NOMO-1 (cell line): Measurements from ENCODE around the gene TNFRSF9.
"Not testable (repeated sequence)": the region's sequence is repeated elsewhere in the genome, so short reads cannot be mapped to it uniquely, and the experiment has no call there.

Experiments used
- DNase-seq, 2 experiments: peaks; one replicate each; lab custom pipeline; 2025; ENCODE audit not compliant: unreplicated experiment in 2 of 2; lab: John Stamatoyannopoulos, UW

Gene TNFRSF9

DNA sequence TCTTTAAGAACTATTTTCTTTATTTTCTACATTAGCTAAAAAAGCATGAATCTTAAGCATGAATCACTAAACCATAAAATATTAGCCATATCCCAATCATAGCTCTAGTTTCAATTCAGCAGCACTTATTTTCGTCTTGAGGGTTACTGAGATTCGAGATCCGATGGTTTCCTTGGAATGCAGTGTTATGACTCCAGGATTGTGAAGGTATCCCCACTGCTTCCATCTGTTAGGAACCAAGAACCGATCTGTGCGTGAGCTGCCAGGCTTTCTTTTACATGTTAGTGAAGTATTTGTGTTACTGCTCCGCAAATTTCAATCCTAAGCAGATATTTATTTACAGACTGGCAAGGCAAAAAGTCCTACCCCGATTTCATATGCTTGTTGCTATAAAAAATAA is 18.8 kb downstream of the TNFRSF9 start:
- no peak for DNase-seq

DNA sequence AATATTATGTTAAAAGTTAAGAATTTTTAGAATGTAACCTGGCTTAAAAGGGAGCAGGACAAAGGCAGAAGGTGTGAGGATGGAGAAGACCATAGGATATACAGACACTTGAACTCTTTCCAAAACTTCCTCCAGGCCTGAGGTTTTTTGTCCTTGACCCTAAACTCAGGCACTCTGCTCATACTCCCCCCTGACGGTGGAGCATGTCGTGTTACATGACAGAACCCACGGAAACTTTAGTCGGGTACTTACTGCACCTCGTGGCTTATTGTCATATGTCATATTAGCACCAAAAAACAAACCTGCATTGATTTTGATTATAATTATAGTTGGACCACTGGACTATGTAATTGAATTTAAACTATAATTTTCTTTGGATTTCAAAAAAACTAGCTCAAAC is 20.8 kb downstream of the TNFRSF9 start:
- no peak for DNase-seq

DNA sequence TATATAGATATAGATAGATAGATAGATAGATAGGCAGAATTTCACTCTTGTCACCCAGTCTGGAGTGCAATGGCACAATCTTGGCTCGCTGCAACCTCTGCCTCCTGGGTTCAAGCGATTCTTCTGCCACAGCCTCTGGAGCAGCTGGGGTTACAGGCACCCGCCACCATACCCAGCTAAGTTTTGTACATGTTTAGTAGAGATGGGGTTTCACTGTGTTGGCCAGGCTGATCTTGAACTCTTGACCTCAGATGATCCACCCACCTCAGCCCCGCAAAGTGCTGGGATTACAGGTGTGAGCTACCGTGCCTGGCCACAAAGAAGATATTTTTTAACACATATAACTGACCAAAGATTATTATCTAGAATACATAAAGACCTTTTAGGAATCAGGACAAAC is 22.7 kb downstream of the TNFRSF9 start:
- DNase-seq, result not testable (repeated sequence)

DNA sequence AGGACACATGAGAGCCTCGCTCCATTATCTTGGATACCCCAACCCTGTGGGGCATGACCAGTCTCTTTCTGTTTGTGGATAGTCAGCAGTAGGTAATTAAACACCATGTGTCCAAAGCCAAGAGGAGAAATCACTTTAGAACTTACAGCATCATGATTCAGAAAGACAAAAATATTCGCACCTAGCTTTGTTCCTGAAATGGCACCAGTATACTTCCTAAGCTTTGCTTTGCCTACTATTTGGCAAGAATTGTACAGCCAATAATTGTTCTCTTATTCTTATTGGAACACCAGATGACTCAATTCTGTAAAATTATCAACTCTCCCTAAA is 24.2 kb downstream of the TNFRSF9 start:
- DNase-seq, result no peak

DNA sequence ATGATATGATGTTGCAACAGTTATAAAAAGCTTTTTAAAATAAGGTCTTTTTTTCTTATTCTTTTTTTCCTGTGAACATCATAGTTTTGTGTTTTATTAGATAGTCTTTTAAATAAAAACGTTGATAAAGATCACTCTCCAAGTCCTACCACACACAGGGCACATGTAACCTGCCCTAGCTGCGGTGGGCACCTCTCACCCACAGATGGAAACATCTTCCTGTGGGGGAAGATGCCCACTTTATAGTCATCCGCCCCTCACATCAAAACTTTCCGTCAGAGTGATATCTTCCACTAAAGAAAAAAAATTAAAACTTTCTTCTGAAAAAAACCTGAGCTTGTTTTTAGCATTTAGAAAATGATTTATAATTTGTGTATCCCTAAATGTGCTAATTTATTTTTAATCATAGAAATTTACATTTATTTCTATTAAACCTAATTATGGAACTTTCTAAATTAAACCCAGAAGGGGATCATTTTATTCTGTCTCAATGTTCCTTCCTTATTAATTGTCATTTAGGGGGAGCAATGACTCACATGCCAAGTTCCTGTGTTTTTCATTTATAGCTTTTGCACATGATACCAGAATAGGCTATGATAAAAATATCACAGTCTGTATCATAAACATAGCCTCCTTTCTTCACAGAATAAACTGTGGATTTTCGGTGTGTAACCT is 24.7 kb downstream of the TNFRSF9 start:
- DNase-seq, result no peak

DNA sequence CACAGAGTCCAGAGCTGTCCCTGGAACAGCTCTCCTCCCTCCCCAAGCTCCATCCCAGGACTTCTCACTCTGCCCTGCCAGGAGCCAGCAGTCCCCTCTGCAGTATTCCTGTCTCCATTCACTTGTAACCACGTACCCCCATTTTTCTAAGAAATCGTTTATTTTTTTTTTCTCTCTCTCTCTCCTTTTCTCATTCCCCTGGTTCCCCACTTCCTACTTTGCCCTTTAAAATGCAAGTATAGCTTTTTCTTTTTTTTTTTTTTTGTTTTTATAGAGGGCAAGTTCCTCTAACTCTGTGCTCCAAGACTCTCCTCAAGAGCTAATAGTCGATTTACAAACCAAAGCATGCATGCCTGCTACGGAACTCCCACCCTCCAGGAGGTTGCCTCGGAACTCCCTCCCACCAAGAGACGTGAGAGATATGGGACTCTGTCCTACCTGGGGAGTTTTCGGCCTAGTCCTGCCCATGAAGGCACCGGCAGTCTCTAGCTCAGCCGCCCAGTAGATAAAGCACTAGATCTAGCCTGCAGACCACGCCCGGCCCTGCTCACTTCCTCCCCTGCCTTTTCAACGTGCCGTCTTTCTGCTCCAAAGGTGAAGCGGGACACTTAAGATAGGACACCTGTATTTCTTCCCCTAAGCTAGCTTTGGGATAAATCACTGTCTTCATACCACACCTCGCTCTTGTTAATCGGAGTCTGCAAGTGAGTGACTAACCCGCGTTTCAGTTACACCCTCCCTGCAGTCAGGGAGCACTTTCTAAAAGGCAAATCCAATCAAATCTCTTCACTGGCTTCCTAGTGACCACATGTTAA is 27.7 kb downstream of the TNFRSF9 start:
- DNase-seq, result peak; percentile 47 to 53

DNA sequence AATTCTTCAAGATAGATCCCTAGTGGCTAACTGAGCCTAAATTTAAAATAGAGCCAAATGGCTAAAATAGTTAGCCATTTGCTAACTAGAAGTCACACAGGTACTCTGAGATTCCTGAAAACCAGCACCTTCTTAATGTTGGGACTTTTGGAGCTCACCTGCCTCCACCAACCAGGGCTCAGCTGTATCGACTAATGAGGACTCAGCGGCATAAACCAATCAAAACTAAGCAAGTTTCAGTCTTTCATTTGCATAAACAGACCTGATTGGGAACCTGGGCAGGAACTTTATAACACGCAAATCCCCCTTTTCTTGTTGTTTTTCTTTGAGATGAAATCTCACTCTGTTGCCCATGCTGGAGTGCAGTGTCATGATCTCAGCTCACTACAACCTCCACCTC is 28.5 kb downstream of the TNFRSF9 start:
- DNase-seq, result no peak

DNA sequence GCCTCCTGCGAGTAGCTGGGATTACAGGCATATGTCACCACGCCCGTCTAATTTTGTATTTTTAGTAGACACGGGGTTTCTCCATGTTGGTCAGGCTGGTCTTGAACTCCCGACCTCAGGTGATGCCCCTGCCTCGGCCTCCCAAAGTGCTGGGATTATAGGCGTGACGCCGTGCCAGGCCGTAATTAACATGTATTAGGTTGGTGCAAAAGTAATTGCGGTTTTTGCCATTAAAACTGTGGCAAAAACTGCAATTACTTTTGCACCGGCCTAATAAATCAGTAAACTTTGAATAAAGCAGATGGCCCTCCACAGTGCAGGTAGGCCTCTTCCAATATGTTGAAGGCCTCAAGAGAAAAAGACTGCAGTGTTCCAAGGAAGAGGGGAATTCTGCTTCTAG is 35.4 kb downstream of the TNFRSF9 start:
- no peak for DNase-seq

DNA sequence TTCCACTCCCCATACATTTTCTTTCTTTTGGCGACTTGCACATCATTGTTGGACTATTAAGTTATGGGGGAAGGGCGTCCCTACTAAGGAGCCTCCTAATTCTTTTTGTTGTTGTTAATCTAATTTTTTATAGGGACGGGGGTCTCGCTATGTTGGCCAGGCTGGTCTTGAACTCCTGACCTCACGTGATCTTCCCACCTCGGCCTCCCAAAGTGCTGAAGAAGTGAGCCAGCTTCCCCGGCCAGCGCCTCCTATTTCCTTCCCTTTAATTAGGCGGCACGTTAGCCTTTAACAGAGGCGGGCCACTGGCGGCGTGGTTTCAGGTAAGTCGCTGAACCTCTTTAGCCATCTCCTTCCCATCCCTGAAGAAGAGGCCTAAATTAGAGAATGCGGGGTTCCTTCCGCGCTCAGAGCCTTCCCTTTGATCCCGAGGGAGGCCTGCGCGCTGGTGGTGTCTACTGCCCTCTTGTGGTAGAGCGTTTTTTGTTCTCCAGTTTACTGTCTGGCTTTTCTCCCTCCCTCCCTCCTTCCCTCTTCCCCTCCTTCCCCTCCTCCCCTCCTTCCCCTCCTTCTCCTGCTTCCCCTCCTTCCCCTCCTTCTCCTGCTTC is 38.1 kb downstream of the TNFRSF9 start:
- peak; percentile 47 to 54 for DNase-seq

DNA sequence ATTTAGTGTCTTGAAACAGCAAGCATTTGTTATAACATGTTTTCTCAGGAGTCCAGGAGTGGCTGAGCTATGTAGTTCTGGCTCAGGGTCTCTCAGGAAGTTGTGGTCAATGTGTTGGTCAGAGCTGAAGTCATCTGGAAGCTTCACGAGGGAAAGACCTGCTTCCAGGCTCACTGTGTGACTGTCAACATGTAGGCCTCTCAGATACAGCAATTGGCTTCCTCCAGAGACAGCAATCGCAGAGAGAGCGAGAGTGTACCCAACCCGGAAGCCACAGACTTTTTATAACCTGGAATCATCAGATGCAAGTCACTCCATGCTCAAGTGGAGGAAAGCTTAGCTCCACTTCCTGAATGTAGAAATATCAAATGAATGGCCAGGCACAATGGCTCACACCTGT is 40.9 kb downstream of the TNFRSF9 start:
- DNase-seq, result peak; percentile 24 to 25

DNA sequence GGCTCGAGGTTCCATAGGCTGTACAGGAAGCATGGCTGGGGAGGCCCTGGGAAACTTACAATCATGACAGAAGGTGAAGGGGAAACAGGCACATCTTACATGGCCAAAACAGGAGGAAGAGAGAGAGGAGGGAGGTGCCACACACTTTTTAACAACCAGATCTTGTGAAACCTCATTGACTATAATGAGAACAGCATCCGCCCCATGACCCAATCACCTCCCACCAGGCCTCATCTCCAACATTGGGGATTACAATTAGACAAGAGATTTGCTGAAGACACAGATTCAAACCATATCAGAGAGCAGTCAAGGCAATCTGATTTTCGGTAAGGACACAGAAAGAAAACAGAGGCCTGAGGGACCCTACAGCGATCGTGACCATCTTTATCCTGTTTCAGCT is 41.7 kb downstream of the TNFRSF9 start:
- no peak for DNase-seq

DNA sequence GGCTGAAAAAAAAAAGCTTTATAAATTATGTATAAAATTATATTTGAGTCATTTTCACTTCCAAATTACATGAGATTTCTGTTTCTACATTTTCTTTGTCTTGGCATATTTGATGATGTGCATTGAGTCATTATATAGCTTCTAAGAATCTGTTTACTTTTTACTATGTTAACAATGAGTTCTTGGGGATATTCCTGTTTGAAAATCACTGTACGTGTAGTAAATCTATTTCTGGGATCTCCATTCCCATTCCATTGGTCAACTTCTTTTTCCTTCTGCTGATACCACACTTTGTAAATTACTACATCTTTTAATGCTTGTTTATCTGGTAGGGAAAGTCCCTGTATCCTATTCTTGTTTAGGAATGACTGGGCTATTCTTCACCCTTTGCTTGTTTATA is 43.6 kb downstream of the TNFRSF9 start:
- DNase-seq, result no peak

DNA sequence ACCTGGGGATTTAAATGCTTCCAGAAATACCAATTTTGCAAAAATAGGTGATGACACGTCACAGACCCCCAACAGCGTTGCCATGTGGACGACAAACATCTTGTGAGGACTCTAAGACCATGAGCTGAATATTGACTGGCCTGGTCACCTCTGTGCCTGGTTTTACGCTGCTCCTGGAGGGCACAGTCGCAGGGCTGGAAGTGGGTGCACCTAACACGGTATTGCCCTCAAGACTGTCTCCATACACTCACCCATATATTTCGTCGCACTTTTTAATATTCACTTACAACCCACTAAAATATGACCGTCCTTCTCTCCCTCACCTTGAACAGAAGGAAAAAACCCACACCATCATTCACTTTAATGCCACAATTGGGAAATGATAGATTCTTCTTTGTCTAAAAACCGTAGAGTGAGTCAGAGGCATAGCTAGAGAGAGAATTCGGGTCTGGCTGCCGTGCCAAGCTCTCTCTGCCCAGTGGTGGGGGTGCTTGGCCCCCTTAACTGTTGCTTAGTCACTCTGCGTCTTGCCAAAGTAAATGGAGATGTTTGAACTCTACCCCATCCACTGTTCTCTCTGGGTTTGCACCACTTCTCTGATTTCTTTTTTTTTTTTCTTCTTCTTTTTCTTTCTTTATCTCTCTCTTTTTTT is 47.0 kb downstream of the TNFRSF9 start:
- DNase-seq, result no peak

DNA sequence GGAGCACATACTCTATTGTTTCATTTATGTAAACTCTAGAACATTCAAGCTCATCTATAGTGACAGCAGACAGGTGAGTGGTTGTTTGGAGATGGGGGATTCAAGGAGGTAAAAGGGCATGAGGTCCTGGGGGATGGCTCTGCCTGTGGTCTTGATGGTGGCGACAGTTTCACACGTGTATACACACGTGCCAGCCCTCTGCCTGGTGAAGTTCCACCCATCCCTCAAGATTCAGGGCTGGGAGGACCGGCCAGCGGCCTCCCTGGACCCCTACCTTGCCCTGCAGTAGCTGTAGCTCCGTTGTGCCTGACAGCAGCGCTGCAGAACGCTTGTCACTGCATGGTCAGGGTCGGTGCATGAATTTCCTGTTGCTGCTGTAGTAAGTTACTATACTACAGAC is 48.8 kb downstream of the TNFRSF9 start:
- DNase-seq, result no peak

DNA sequence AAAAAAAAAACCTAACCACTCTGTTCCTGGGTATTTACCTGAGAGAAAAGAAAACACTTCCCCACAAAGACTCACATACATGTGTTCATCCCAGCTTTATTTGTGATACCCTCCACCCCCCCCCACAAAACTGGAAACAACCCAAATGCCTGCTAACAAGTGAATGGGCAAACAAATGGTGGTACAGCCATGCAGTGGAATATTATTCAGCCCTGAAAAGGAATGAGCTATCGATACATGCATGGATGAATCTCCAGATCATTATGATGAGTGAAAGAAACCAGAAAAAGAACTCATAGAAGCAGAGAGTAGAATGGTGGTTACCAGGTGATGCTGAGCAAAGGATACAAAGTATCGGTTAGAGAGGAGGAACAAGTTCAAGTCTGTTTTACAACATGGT is 49.8 kb downstream of the TNFRSF9 start:
- DNase-seq, result no peak

DNA sequence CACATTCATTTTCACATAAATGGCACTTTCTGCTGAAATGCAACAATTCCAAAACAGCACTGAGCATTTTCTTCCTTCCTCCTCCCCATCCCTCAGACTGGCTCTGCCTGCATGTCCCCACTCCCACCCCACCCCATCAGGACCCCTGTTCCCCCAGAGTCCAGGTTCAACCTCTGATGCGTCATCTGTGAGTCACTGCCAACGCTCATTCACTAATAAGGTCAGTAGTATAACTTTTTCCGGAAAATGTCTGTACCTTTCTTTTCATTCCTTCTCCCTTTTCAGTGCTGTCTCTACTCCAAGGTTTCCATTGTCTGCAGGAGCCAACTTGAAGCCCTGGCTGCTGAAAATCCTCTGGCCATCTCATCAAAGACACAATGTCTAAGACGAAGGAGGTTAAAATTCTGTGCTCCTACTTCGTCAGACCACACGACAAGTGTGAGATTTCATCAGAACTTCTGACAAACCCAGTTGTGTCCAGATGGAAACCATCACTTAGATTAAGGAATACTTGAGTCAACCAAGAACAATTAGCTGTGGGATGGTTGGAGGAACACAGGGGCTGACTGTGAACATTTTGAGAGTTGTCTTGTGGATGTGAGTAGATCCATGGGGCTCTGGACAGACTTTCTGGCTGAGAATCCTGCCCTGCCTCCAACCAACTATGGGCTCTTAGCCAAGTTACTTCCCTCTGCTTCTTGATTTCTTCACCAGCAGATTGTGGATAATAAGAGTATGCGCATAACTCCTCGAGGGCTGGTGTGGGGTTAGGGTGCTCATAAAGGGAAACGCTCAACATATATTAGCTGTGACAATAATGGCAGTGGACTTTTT is 52.2 kb downstream of the TNFRSF9 start:
- DNase-seq, result no peak

DNA sequence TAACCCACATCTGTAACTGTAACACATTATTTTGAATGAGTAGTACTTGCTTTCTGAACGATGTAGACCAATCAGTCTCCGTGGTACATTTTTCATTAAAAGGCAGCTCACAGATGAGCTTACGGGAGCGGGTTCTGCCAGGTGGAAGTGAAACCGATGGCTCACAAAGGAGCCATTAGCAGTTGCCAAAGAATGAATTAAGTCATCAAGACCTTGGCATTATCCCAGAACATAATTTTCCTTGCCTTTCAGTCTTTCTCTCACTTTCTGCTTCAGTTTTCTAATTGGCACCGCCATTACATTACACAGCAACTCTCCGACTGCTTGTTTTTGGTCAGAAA is 54.3 kb downstream of the TNFRSF9 start:
- peak; percentile 76 to 85 for DNase-seq

DNA sequence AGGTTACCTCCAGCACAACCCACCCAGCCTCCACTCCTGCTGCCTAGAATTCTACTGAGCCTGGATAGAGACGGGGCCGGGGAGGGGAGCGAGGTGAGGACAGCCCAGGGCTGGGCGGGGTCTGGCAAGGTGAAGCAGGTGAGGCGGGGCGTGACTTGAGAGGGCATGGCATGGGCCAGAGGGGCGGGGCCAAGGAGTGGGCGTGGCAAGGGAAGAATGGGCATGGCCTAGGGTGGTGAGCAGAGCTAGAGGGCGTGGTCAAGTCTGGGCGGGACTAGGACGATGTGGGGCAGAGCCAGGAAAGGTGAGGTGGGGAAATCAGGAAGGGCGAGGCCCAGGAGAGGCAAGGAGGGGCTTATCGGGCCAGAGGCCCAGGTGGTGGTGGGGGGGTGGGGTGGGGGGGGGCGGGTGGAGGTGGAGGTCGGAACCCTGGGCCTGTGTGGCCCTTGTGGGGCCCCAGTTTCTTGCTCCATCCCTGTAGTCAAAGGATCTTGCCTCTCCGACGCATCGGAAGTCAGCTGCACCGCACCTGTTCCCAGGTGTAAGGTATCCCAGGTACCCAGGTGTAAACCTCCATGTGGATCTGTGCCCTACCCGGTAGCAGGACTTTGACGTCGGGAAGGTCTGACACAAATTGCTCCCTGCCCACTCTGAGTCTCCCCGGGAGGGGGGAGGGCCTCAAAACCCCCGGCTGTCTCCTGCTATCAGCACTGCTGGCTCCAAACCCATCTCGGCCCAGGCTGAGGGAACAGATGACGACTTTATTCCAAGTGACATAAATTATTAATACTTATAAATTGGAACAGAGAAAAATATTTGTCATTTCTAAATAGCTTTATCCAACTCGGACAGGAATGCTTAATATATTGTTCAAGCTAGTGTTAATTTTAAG is 54.9 kb downstream of the TNFRSF9 start:
- no peak for DNase-seq

DNA sequence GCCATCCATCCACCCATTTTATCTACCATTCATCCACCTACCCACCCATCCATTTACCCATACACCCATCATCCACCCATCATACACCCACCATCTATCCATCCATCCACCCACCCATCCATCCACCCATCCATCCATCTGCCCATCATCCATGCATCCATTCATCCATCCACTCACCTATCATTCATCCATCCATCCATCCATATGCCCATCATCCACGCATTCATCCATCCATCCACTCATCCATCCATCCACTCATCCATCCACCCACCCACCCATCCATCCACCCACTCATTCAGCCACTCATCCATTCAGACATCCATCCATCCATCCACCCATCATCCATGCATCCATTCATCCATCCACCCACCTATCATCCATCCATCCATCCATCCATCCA is 55.9 kb downstream of the TNFRSF9 start:
- DNase-seq, result no peak

DNA sequence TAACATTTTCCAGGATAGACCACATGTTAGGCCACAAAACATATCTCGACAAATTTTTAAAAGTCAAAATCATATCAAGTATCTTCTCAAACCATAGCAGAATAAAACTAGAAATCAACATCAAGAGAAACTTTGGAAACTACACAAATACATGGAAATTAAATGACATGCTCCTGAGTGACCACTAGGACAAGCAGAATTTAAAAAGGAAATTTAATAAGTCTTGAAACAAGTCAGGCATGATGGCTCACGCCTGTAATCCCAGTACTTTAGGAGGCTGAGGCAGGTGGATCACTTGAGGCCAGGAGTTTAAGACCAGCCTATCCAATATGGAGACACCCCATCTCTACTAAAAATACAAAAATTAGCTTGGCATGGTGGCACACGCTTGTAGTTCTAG is 61.4 kb downstream of the TNFRSF9 start:
- no peak for DNase-seq
